Tibial nerve (tissue), 4 donors: ENCODE measurements around the gene KAZN. TPM values are rescaled to one million over a fixed set of nuclear protein-coding genes. Genes with fewer than 3 reads are reported as not detected.

Experiments used
- DNase-seq, 2 donors: peaks; one replicate each; pipeline ENCODE4 v3.0.0-alpha.2; 2019; ENCODE audit warnings: low spot score in 2 of 2
- H3K27ac ChIP-seq, 4 donors: fragments of 200-600 bp; sonication (generic) in 3 of 4; one replicate each; pipeline ENCODE4 v1.5.1; 2017 to 2019; ENCODE audit warnings: mild to moderate bottlenecking in 1 of 4
- H3K27me3 ChIP-seq, 2 donors: fragments of 200-600 bp; sonication (generic) in 1 of 2; one replicate each; pipeline versions ENCODE4 v1.5.1 to v1.6.0; 2017 to 2019
- H3K36me3 ChIP-seq, 3 donors: fragments of 200-600 bp; sonication (generic); one replicate each; pipeline ENCODE4 v1.5.1; 2018 to 2019
- H3K4me1 ChIP-seq, 4 donors: fragments of 200-600 bp; sonication (generic) in 3 of 4; one replicate each; pipeline ENCODE4 v1.5.1; 2017 to 2019
- H3K4me3 ChIP-seq, 4 donors: fragments of 200-600 bp; sonication (generic) in 3 of 4; one replicate each; pipeline ENCODE4 v1.5.1; 2017 to 2019; ENCODE audit warnings: mild to moderate bottlenecking in 1 of 4, moderate library complexity in 1 of 4
- H3K9me3 ChIP-seq, 4 donors: fragments of 200-600 bp; sonication (generic) in 3 of 4; one replicate each; pipeline ENCODE4 v1.5.1; 2017 to 2019
- CTCF ChIP-seq, 5 experiments: fragments of 200-600 bp in 3 of 5; fragments of 450-650 bp in 2 of 5; sonication (generic) in 3 of 5; IDR thresholded peaks; one replicate each; pipeline ENCODE4 v1.5.1; 2016 to 2019; ENCODE audit warnings: antibody characterized with exemption in 5 of 5, mild to moderate bottlenecking in 3 of 5, moderate library complexity in 2 of 5
- EP300 ChIP-seq, 2 donors: sonication (generic); formaldehyde crosslinking; IDR thresholded peaks; one replicate each; pipeline ENCODE4 v1.6.1; 2017; ENCODE audit warnings: antibody characterized with exemption in 2 of 2, mild to moderate bottlenecking in 1 of 2
- POLR2A ChIP-seq, 2 donors: fragments of 450-650 bp; IDR thresholded peaks; one replicate each; pipeline ENCODE4 v1.6.1; 2017; ENCODE audit warnings: antibody characterized with exemption in 2 of 2, mild to moderate bottlenecking in 2 of 2, moderate library complexity in 2 of 2
- WGBS, 2 donors: methylation state at CpG; one replicate each; pipeline ENCODE4 v1.1.5; 2018; 5-methylcytosine and 5-hydroxymethylcytosine counted together
- total RNA-seq, 4 donors: library from RNA; depleted of rRNA; stranded (reverse); fragments of >200 nt; gene quantifications; one replicate each; pipeline ENCODE4 v1.1.0, GENCODE V29; 2016

The KAZN gene
- total RNA-seq, 4 donors from 2014 or later: 16.0 to 29.2 (median 22.2) TPM

DNA sequence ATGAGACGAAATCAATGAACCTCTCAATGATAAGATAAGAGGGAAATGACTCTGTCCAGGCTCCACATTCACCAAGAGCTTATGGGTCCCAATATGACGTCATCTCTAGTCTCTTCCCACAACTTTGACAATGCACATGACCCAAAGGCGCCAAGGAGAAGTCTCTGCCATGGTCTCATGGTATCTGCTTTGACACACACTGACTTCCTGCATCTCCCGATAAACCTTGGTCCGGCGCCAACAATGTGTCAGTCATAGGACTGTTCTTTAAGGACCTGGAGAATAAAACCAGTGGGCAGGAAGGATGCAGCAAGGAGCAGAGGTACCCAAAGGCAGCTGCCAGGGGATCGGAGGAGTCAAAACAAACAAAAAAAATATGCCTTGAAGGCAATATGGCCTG, 508.1 kb downstream of the KAZN start:
- Histone ChIP-seq H3K4me1 (no peaks in the 10 kb centered on the region), H3K4me3 (no peak overlapping the region), H3K27me3 (no peaks in the 10 kb centered on the region), H3K27ac (no peak overlapping the region), H3K36me3 (peaks cover 0 to 11% (median 0%) of the 10 kb centered on the region in 3 donors), H3K9me3 (peaks cover 0 to 23% (median 2%) of the 10 kb centered on the region in 4 donors)
- WGBS, 2 donors: 56 to 59% methylated on average over 7 of the region's 7 CpGs
- DNase-seq: peak in 1 of 2 donors; percentile 17
- no peak for TF ChIP-seq EP300 (IDR thresholded peaks at IDR 0.05)
- no peak for TF ChIP-seq CTCF (IDR thresholded peaks at IDR 0.05)
- TF ChIP-seq POLR2A (IDR thresholded peaks at IDR 0.05): no peak

- no peaks in the 10 kb centered on the region for H3K4me1 ChIP-seq
- DNase-seq: no peak
- H3K27ac ChIP-seq: no peak overlapping the region
- no peak overlapping the region for H3K4me3 ChIP-seq
- TF ChIP-seq POLR2A (IDR thresholded peaks at IDR 0.05) (no peak), CTCF (IDR thresholded peaks at IDR 0.05) (no peak), EP300 (IDR thresholded peaks at IDR 0.05) (no peak)
- H3K9me3 ChIP-seq: peaks cover 0 to 23% (median 2%) of the 10 kb centered on the region in 4 donors
- no peaks in the 10 kb centered on the region for H3K27me3 ChIP-seq
- H3K36me3 ChIP-seq: peaks cover 0 to 11% (median 0%) of the 10 kb centered on the region in 3 donors
- WGBS, 2 donors: 86 to 92% methylated on average over 1 of the region's 1 CpG
These were observed 508.7 kb downstream of the KAZN start for GRCh38 chr1:15107058-15107687.

- H3K36me3 ChIP-seq: peaks cover 0 to 11% (median 0%) of the 10 kb centered on the region in 3 donors
- no peak overlapping the region for H3K27ac ChIP-seq
- H3K4me1 ChIP-seq: no peaks in the 10 kb centered on the region
- no peaks in the 10 kb centered on the region for H3K27me3 ChIP-seq
- TF ChIP-seq CTCF (IDR thresholded peaks at IDR 0.05) (no peak), EP300 (IDR thresholded peaks at IDR 0.05) (no peak)
- no peak overlapping the region for H3K4me3 ChIP-seq
- DNase-seq: no peak
- peaks cover 0 to 23% (median 2%) of the 10 kb centered on the region in 4 donors for H3K9me3 ChIP-seq
- WGBS, 2 donors: 39 to 59% methylated on average over 4 of the region's 4 CpGs
These were observed 509.4 kb downstream of the KAZN start for GRCh38 chr1:15107911-15108310.

DNA sequence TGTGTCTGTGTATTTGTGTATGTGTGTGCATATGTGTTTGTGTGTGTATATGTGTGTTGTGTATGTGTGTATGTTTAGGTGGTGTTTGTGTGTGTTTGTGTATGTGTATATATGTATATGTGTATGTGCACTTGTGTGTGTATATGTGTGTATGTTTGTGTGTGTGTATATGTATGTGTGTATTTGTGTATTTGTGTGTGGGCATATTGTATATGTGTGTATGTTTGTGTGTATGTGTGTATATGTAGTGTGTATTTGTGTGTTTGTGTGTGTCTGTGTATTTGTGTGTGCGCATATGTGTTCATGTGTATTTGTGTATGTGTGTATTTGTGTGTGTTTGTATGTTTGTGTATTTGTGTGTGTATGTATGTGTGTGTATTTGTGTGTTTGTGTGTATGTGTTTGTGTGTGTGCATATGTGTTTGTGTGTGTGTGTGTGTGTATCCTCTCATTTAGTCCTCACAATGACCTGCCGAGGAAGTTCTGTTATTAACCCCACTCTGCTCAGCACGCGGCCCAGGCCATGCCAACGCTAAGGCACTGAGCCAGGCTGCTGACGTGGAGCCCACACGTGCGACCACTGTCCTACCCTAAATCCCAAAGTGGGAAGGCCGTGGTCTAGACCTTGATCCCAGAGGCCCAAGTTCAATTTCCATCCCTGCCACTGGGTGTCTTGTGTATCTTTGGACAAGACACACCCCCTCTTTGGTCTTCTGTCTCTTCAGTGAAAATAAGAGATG, 511.8 kb downstream of the KAZN start:
- Histone ChIP-seq H3K27ac (no peak overlapping the region), H3K9me3 (peaks cover 0 to 5% (median 0%) of the 10 kb centered on the region in 4 donors), H3K36me3 (no peaks in the 10 kb centered on the region), H3K4me3 (no peak overlapping the region), H3K27me3 (no peaks in the 10 kb centered on the region), H3K4me1 (no peaks in the 10 kb centered on the region)
- TF ChIP-seq POLR2A (IDR thresholded peaks at IDR 0.05) (no peak), CTCF (IDR thresholded peaks at IDR 0.05) (no peak), EP300 (IDR thresholded peaks at IDR 0.05) (no peak)
- DNase-seq: no peak
- 75 to 85% methylated on average over 9 of the region's 9 CpGs for WGBS, 2 donors

GRCh38 chr1:15110867-15111230, 512.4 kb downstream of the KAZN start:
- no peak overlapping the region for H3K27ac ChIP-seq
- no peak for DNase-seq
- TF ChIP-seq EP300 (IDR thresholded peaks at IDR 0.05) (no peak), CTCF (IDR thresholded peaks at IDR 0.05) (no peak), POLR2A (IDR thresholded peaks at IDR 0.05) (no peak)
- no peak overlapping the region for H3K4me3 ChIP-seq
- H3K9me3 ChIP-seq: no peaks in the 10 kb centered on the region
- H3K36me3 ChIP-seq: no peaks in the 10 kb centered on the region
- H3K4me1 ChIP-seq: no peaks in the 10 kb centered on the region
- H3K27me3 ChIP-seq: no peaks in the 10 kb centered on the region
- 72 to 76% methylated on average over 2 of the region's 2 CpGs for whole genome bisulfite sequencing, 2 donors
